ENCODE measurements around the gene TMEM116. TPM values are rescaled to one million over a fixed set of nuclear protein-coding genes. Genes with fewer than 3 reads are reported as not detected.
"Not testable (repeated sequence)": the region's sequence is repeated elsewhere in the genome, so short reads cannot be mapped to it uniquely, and the experiment has no call there.

TMEM116 gene
- total RNA-seq, 2 experiments from 2014 or later = 9.0 to 13.1 TPM

DNA sequence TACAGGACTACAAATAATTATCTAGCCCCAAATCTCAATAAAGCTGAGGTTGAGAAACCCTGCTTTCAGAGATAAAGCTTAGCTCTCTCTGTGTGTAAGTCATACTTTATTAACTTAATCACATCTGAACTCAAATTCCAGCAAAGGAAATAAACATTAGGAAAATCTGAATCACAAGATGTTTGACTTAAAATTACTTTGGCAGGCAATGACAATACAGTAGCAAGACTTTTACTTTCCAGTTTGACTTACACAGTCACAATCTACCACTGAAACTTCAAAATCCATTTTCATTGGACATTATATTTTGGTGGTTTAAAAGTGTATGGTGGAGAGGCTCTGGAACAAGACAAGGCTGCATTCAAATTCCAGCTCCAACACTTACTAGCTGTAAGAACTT lies 11.4 kb downstream of the TMEM116 start:
- no peak overlapping the region for H3K4me3 ChIP-seq (ENCODE audit: low read depth, low read length, poor library complexity, severe bottlenecking)
- no peaks in the 10 kb centered on the region for H3K9me3 ChIP-seq (ENCODE audit: low read length)
- H3K9me2 ChIP-seq (ENCODE audit: insufficient read depth, low read length) = no peaks in the 10 kb centered on the region
- H3K27ac ChIP-seq (ENCODE audit: low read depth, low read length, poor library complexity, severe bottlenecking) = no peak overlapping the region
- TF ChIP-seq EZH2phosphoT487 (IDR thresholded peaks at IDR 0.05; ENCODE audit: borderline replicate concordance, low read depth, low read length) = no peak
- TF ChIP-seq, protein P1, sequence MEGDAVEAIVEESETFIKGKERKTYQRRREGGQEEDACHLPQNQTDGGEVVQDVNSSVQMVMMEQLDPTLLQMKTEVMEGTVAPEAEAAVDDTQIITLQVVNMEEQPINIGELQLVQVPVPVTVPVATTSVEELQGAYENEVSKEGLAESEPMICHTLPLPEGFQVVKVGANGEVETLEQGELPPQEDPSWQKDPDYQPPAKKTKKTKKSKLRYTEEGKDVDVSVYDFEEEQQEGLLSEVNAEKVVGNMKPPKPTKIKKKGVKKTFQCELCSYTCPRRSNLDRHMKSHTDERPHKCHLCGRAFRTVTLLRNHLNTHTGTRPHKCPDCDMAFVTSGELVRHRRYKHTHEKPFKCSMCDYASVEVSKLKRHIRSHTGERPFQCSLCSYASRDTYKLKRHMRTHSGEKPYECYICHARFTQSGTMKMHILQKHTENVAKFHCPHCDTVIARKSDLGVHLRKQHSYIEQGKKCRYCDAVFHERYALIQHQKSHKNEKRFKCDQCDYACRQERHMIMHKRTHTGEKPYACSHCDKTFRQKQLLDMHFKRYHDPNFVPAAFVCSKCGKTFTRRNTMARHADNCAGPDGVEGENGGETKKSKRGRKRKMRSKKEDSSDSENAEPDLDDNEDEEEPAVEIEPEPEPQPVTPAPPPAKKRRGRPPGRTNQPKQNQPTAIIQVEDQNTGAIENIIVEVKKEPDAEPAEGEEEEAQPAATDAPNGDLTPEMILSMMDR (conservative IDR thresholded peaks at IDR 0.05; ENCODE audit: low read length) = no peak
- H3K4me2 ChIP-seq (ENCODE audit: low read length) = no peak overlapping the region
- H3K79me2 ChIP-seq (ENCODE audit: insufficient read depth, low read depth, low read length) = no peaks in the 10 kb centered on the region
- BruUV-seq (replicated peaks) = no TSS peak
- no peaks in the 10 kb centered on the region; the same call in 1 of the 2 replicates for H3K36me3 ChIP-seq (ENCODE audit: insufficient read depth, low read length)
- H3K4me1 ChIP-seq (ENCODE audit: insufficient read depth, low read length, poor library complexity, severe bottlenecking) = no peaks in the 10 kb centered on the region
- intact Hi-C loops (cut with micrococcal nuclease; ENCODE audit: unreplicated experiment) = no loop called here
- no peaks in the 10 kb centered on the region for H4K20me1 ChIP-seq (ENCODE audit: insufficient read depth, low read length)
- no peak for DNase-seq (ENCODE audit: low spot score)
- ChIA-PET CTCF (ENCODE audit: unreplicated experiment) (no interaction called here), POLR2A (interaction anchor here (0.5 to 2.7 kb wide), 2 partner anchors 12 to 109 kb away, joined by 3 to 23 read pairs; partner anchors contain the start of genes ERP29 and TMEM116)
- no peak overlapping the region for H2AFZ ChIP-seq (ENCODE audit: low read length)

DNA sequence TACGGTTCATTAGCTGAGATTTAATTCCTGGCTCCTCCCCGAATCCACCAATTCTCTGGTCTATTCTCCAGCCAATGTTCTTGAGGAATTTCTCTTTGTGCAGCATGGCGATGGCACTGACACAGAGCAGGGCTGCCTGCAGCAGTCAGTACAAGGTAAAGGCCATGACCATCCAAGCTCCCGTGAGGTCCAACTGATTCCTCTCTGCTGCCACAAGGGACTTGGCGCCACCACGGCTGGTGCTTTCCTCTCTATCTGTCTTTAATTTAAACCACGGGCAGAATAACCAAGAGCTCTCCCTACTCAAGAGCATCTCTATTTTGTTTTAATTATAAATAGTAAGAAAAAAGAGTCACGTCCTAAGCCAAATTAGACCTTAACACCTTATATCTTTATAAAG lies 12.1 kb downstream of the TMEM116 start:
- no TSS peak for BruUV-seq (replicated peaks)
- H3K4me2 ChIP-seq (ENCODE audit: low read length) = no peak overlapping the region
- no peak overlapping the region for H2AFZ ChIP-seq (ENCODE audit: low read length)
- H4K20me1 ChIP-seq (ENCODE audit: insufficient read depth, low read length) = peaks cover 6% of the 10 kb centered on the region; the same call in 1 of the 2 replicates
- no peaks in the 10 kb centered on the region for H3K9me2 ChIP-seq (ENCODE audit: insufficient read depth, low read length)
- intact Hi-C loops (cut with micrococcal nuclease; ENCODE audit: unreplicated experiment) = no loop called here
- DNase-seq (ENCODE audit: low spot score) = no peak
- CTCF ChIA-PET (ENCODE audit: unreplicated experiment) = no interaction called here
- H3K79me2 ChIP-seq (ENCODE audit: insufficient read depth, low read depth, low read length) = no peaks in the 10 kb centered on the region
- H3K36me3 ChIP-seq (ENCODE audit: insufficient read depth, low read length) = no peaks in the 10 kb centered on the region; the same call in 1 of the 2 replicates
- POLR2A ChIA-PET = interaction anchor here (0.5 to 2.7 kb wide), 4 partner anchors 12 to 226 kb away, joined by 3 to 23 read pairs (median 4); partner anchors contain the start of genes ERP29 and TMEM116
- no peaks in the 10 kb centered on the region for H3K9me3 ChIP-seq (ENCODE audit: low read length)
- no peaks in the 10 kb centered on the region for H3K4me1 ChIP-seq (ENCODE audit: insufficient read depth, low read length, poor library complexity, severe bottlenecking)
- no peak for TF ChIP-seq EZH2phosphoT487 (IDR thresholded peaks at IDR 0.05; ENCODE audit: borderline replicate concordance, low read depth, low read length)
- TF ChIP-seq, protein P1 (conservative IDR thresholded peaks at IDR 0.05; ENCODE audit: low read length) = no peak
- no peak overlapping the region for H3K4me3 ChIP-seq (ENCODE audit: low read depth, low read length, poor library complexity, severe bottlenecking)
- H3K27ac ChIP-seq (ENCODE audit: low read depth, low read length, poor library complexity, severe bottlenecking) = no peak overlapping the region

DNA sequence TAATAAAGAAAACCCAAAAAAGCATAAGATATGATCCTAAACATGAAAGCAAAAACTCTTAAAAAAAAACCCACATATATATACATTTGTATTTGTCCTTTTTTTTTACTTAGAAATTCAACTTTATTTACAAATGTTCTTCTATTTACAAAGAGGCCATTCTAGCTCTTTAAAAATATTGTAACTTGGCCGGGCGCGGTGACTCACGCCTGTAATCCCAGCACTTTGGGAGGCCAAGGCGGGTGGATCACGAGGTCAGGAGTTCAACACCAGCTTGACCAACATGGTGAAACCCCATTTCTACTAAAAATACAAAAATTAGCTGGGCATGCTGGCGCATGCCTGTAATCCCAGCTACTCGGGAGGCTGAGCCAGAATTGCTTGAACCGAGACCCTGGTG lies 13.8 kb downstream of the TMEM116 start:
- intact Hi-C loops (cut with micrococcal nuclease; ENCODE audit: unreplicated experiment); H3K36me3 ChIP-seq (ENCODE audit: insufficient read depth, low read length); H3K79me2 ChIP-seq (ENCODE audit: insufficient read depth, low read depth, low read length); H3K9me3 ChIP-seq (ENCODE audit: low read length); POLR2A ChIA-PET; H2AFZ ChIP-seq (ENCODE audit: low read length); H3K27ac ChIP-seq (ENCODE audit: low read depth, low read length, poor library complexity, severe bottlenecking); H3K4me2 ChIP-seq (ENCODE audit: low read length); H4K20me1 ChIP-seq (ENCODE audit: insufficient read depth, low read length); CTCF ChIA-PET (ENCODE audit: unreplicated experiment); DNase-seq (ENCODE audit: low spot score); H3K9me2 ChIP-seq (ENCODE audit: insufficient read depth, low read length); H3K4me3 ChIP-seq (ENCODE audit: low read depth, low read length, poor library complexity, severe bottlenecking); BruUV-seq (replicated peaks): not testable (repeated sequence)
- peaks cover 13% of the 10 kb centered on the region for H3K4me1 ChIP-seq (ENCODE audit: insufficient read depth, low read length, poor library complexity, severe bottlenecking)

Data from OCI-LY7 (cell line).